AG20443 (cell line): ENCODE results near the gene HAAO.

Experiments used
- DNase-seq: peaks from one replicate; pipeline ENCODE4 v3.0.0; 2012; ENCODE audit warnings: low spot score, mixed read lengths

HAAO gene

GRCh38 chr2:42813763-42814162 lies 21.4 kb upstream of the HAAO start:
- DNase-seq: no peak

GRCh38 chr2:42812899-42813479 lies 20.6 kb upstream of the HAAO start:
- DNase-seq: no peak

GRCh38 chr2:42810971-42811811 lies 18.8 kb upstream of the HAAO start:
- peak; percentile 60 for DNase-seq

- DNase-seq: peak; percentile 96
These were observed 18.0 kb upstream of the HAAO start for GRCh38 chr2:42810121-42810970.

- peak; percentile 92 for DNase-seq
These were observed 17.4 kb upstream of the HAAO start for GRCh38 chr2:42809819-42810120.

GRCh38 chr2:42809131-42809818 lies 16.9 kb upstream of the HAAO start:
- no peak for DNase-seq

GRCh38 chr2:42808301-42808700 lies 15.9 kb upstream of the HAAO start:
- no peak for DNase-seq

GRCh38 chr2:42806786-42807185 lies 14.4 kb upstream of the HAAO start:
- DNase-seq: no peak

GRCh38 chr2:42804891-42805290 lies 12.5 kb upstream of the HAAO start:
- DNase-seq: no peak

- no peak for DNase-seq
These were observed 12.0 kb upstream of the HAAO start for GRCh38 chr2:42804338-42804737.

GRCh38 chr2:42802150-42802549 lies 9.8 kb upstream of the HAAO start:
- DNase-seq: no peak

GRCh38 chr2:42801381-42801780 lies 9.0 kb upstream of the HAAO start:
- no peak for DNase-seq

GRCh38 chr2:42800981-42801380 lies 8.6 kb upstream of the HAAO start:
- DNase-seq: no peak

- DNase-seq: no peak
These were observed 8.1 kb upstream of the HAAO start for GRCh38 chr2:42800461-42800962.

- no peak for DNase-seq
These were observed 7.5 kb upstream of the HAAO start for GRCh38 chr2:42799881-42800280.

GRCh38 chr2:42797281-42797680 lies 4.9 kb upstream of the HAAO start:
- DNase-seq: no peak

- no peak for DNase-seq
These were observed 4.3 kb upstream of the HAAO start for GRCh38 chr2:42796427-42797248.

GRCh38 chr2:42795841-42796301 lies 3.5 kb upstream of the HAAO start:
- no peak for DNase-seq

GRCh38 chr2:42795275-42795674 lies 2.9 kb upstream of the HAAO start:
- no peak for DNase-seq

GRCh38 chr2:42794271-42795046 lies 2.1 kb upstream of the HAAO start:
- DNase-seq: peak; percentile 61
